ENCODE data around the gene TCP10L. TPM values are rescaled to one million over a fixed set of nuclear protein-coding genes. Genes with fewer than 3 reads are reported as not detected.

The TCP10L gene
- total and polyA plus RNA-seq, 2 of the 8 experiments (the other 6 are each of a cell fraction or from before 2014, with no cell fraction given) = 0.45 to 0.99 TPM

DNA sequence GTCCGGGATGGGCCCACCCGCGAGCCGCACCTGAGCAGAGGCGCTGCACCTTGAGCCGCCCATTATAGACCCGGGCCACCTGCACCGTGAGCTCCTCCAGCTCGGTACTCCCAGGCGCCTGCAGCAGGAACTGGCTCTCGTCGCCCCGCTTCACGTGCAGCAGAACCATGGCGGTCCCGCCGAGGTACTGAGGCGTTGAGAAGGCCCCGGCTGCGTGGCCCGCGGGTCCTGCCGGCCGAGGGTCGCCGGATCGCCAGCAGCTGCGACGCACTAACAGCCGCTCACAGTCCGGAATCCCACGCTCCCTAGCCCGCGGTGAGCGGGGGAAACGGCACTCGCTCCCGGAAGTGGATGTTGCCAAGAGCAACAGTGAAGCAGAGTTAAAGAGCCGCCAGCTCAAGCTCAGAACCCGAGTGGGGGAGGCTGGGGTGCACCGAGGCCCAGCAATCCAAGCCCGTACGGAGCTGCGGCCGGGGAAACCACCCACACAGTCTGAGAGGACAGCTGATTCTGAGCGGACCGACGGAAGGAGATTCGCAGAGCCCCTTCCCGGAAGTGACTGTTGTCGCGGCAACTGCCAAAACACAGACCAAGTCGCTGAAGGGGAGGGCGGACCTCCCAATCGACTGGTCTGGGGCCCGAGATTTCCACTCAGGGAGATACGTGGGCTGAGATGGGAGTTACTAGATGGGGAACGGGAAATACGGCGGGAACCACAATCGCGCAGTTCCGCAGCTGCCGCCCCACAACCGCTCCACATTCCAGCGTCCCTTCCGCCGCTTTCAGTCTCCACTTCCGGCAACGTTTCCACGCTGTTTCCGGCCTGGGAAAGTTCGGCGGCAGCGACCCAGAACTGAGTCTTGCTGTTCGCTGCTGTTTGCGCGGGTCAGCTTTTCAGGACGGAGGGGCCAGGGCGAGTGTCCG lies 27.0 kb upstream of the TCP10L start, which contains the start of gene CFAP298:
TSS of gene CFAP298 (minus strand) at position 303 of the 924 bp plus-strand sequence. CDS start at position 169, 134 bp downstream.
- Histone ChIP-seq H4K5ac (ENCODE audit: insufficient read length, low read depth, low read length) (peak within 1 kb of the TSS; percentile 94), H2AFZ (ENCODE audit: low read length) (peak within 1 kb of the TSS; percentile 99), H2BK5ac (ENCODE audit: low read depth, low read length) (peak within 1 kb of the TSS; percentile 91), H3K4me2 (ENCODE audit: insufficient read depth in 1 of 2, low read depth in 2 of 2, low read length in 2 of 2) (peak within 1 kb of the TSS; percentile 74 to 85), H2BK120ac (replicated peaks; ENCODE audit: low read depth, low read length) (no peak within 1 kb of the TSS), H3K9me3 (ENCODE audit: insufficient read depth in 2 of 2, low read depth in 1 of 2, low read length in 1 of 2) (no peaks in the 10 kb centered on the region), H3K14ac (ENCODE audit: insufficient read length) (no peak within 1 kb of the TSS), H3K56ac (replicated peaks; ENCODE audit: insufficient read length, low read depth, low read length) (peak within 1 kb of the TSS; percentile 52), H3K27me3 (replicated peaks in 1 of 4; ENCODE audit: control insufficient read depth in 3 of 4, extremely low read depth in 1 of 4, insufficient read depth in 3 of 4, low read length in 3 of 4) (no peaks in the 10 kb centered on the region), H3K9ac (replicated peaks in 1 of 4; ENCODE audit: extremely low read depth in 1 of 4, low read depth in 3 of 4, low read length in 3 of 4) (peak within 1 kb of the TSS; percentile 72 to 92 (median 84)), H3K4me1 (replicated peaks in 1 of 4; ENCODE audit: control insufficient read depth in 3 of 4, insufficient read depth in 4 of 4, low read length in 3 of 4) (no peaks in the 10 kb centered on the region; a peak in 1 of 7 replicates), H2BK20ac (ENCODE audit: low read length) (no peak within 1 kb of the TSS), H3K36me3 (ENCODE audit: control insufficient read depth in 2 of 4, insufficient read depth in 4 of 4, low read length in 3 of 4) (peaks cover 2 to 26% (median 12%) of the 10 kb centered on the region in 4 experiments; a peak in 7 of 8 replicates), H3K18ac (ENCODE audit: extremely low read depth, low read length) (peak within 1 kb of the TSS; percentile 85), H3K27ac (ENCODE audit: low read depth, low read length) (peak within 1 kb of the TSS; percentile 95), H2BK12ac (ENCODE audit: low read depth, low read length) (no peak within 1 kb of the TSS; the same call in 1 of the 2 replicates), H4K91ac (replicated peaks; ENCODE audit: insufficient read length, low read length) (peak within 1 kb of the TSS; percentile 79), H4K8ac (ENCODE audit: extremely low read depth, insufficient read depth, low read length) (peak within 1 kb of the TSS; percentile 94), H3K4me3 (ENCODE audit: extremely low read depth in 1 of 4, insufficient read depth in 2 of 4, low read depth in 3 of 4, low read length in 4 of 4) (peak within 1 kb of the TSS; percentile 81 to 99 (median 96)), H3K79me2 (ENCODE audit: control insufficient read depth in 1 of 2, insufficient read depth in 2 of 2, low read length in 2 of 2) (peaks cover 0 to 27% of the 10 kb centered on the region in 2 experiments; a peak in 2 of 4 replicates), H2BK15ac (ENCODE audit: low read length) (no peak within 1 kb of the TSS), H3K23me2 (ENCODE audit: low read depth, low read length) (peaks cover 8% of the 10 kb centered on the region), H3K23ac (ENCODE audit: insufficient read length) (no peak within 1 kb of the TSS), H4K20me1 (replicated peaks in 1 of 2; ENCODE audit: control insufficient read depth in 1 of 2, insufficient read depth in 2 of 2, low read length in 2 of 2) (no peaks in the 10 kb centered on the region), H3K4ac (replicated peaks; ENCODE audit: insufficient read length, low read depth, low read length) (no peak within 1 kb of the TSS), H3K79me1 (ENCODE audit: low read depth, low read length) (0 out of 2 replicates have a peak, but pooled peaks cover 2% of the 10 kb centered on the region), H2AK5ac (ENCODE audit: low read depth, low read length) (no peak within 1 kb of the TSS)
- DNase-seq (ENCODE audit: low read depth in 1 of 2, low spot score in 2 of 2) = peak; percentile 54 to 89
- FAIRE-seq = no peak
- 0% methylated on average over 81 of the region's 81 CpGs; no CpG with 5 or more reads in 1 of the 2 experiments for WGBS, 2 experiments (ENCODE audit: extremely low coverage in 1 of 2, insufficient coverage in 1 of 2, insufficient read length in 1 of 2, insufficient replicate concordance in 2 of 2, low coverage in 1 of 2, low lambda C conversion rate in 2 of 2, missing lambda C conversion rate in 1 of 2)
- ChIA-PET POLR2A (ENCODE audit: partially characterized antibody) (interaction anchor here (1.0 to 1.7 kb wide), 3 partner anchors 8 to 220 kb away, joined by 3 to 5 read pairs (median 4); no protein-coding TSS in a partner anchor), CTCF (ENCODE audit: partially characterized antibody) (interaction anchor here (0.9 to 1.5 kb wide), 4 partner anchors 15 to 210 kb away, joined by 3 read pairs; partner anchors contain the start of gene TCP10L)
- TF ChIP-seq YY1 (IDR thresholded peaks at IDR 0.05; ENCODE audit: low read depth, low read length) = peak; percentile 50; the same call in 1 of the 2 replicates
- TF ChIP-seq KDM4A (IDR thresholded peaks at IDR 0.05; ENCODE audit: low read depth, low read length, severe bottlenecking) = peak; percentile 97
- no peak for TF ChIP-seq RXRA (IDR thresholded peaks at IDR 0.05; ENCODE audit: insufficient read depth, low read depth, low read length)
- TF ChIP-seq NRF1 (IDR thresholded peaks at IDR 0.05; ENCODE audit: low read depth, low read length) = no peak
- no peak for TF ChIP-seq BACH1 (IDR thresholded peaks at IDR 0.05; ENCODE audit: low read length)
- peak; percentile 93 for TF ChIP-seq RBBP5 (IDR thresholded peaks at IDR 0.05; ENCODE audit: borderline replicate concordance, low read depth, low read length)
- peak; percentile 79 for TF ChIP-seq PHF8 (conservative IDR thresholded peaks at IDR 0.05; ENCODE audit: low read depth, low read length)
- no peak for TF ChIP-seq RNF2 (IDR thresholded peaks at IDR 0.05; ENCODE audit: borderline replicate concordance, low read depth, low read length, missing control alignments, poor library complexity, severe bottlenecking)
- TF ChIP-seq, protein P1, sequence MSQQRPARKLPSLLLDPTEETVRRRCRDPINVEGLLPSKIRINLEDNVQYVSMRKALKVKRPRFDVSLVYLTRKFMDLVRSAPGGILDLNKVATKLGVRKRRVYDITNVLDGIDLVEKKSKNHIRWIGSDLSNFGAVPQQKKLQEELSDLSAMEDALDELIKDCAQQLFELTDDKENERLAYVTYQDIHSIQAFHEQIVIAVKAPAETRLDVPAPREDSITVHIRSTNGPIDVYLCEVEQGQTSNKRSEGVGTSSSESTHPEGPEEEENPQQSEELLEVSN (IDR thresholded peaks at IDR 0.05) = peak; percentile 58

Data from H1 (cell line).